ENCODE results near the gene PYROXD2. TPM values are rescaled to one million over a fixed set of nuclear protein-coding genes. Genes with fewer than 3 reads are reported as not detected.

The PYROXD2 gene
- total RNA-seq, 1 donor from 2014 or later, result 2.3 TPM

GRCh38 chr10:98337484-98337883, 77.5 kb downstream of the PYROXD2 start:
- no peak for DNase-seq (ENCODE audit: low read depth in 2 of 2)

Other genes with a start within 250 kb of the PYROXD2 start
- gene LOXL4, start 147.0 kb downstream of the PYROXD2 start, total RNA-seq, result 0.25 and 0.51 TPM in 2 replicates
- 22.3 and 28.1 TPM in 2 replicates for gene HPS1, start 31.8 kb upstream of the PYROXD2 start, total RNA-seq

Measured in dermis microvascular lymphatic vessel endothelial cell (primary cell).